Activated B cell treated with CpG ODN at 0.5 μM for 24 hours (primary cell): ENCODE results near the gene SNX9. TPM values are rescaled to one million over a fixed set of nuclear protein-coding genes. Genes with fewer than 3 reads are reported as not detected.

Experiments
- ATAC-seq: fragments of 200-7000 bp; cut with Tn5 transposase; one replicate; pipeline ENCODE4 v1.10.0; 2021; ENCODE audit warnings: low read depth, mild to moderate bottlenecking, moderate library complexity
- CTCF ChIA-PET: fragments of 350-600 bp; sonication (Branson Sonifier 250); formaldehyde crosslinking; loops from one replicate; lab custom pipeline; 2021; ENCODE audit warnings: antibody characterized with exemption; lab: Charles Lee
- POLR2A ChIA-PET: fragments of 350-600 bp; sonication (Branson Sonifier 250); formaldehyde crosslinking; loops from one replicate; lab custom pipeline; 2021; ENCODE audit warnings: antibody characterized with exemption; lab: Charles Lee
- DNase-seq: peaks from one replicate; pipeline ENCODE4 v3.0.0; 2022
- H3K27ac Mint-ChIP-seq: one replicate; pipeline ENCODE4 v1.8.0; 2020; ENCODE audit warnings: mixed read lengths
- H3K27me3 Mint-ChIP-seq: one replicate; pipeline ENCODE4 v1.8.0; 2021; ENCODE audit warnings: mixed read lengths
- H3K36me3 Mint-ChIP-seq: one replicate; pipeline ENCODE4 v1.8.0; 2021; ENCODE audit warnings: low read depth, mixed read lengths
- H3K4me1 Mint-ChIP-seq: one replicate; pipeline ENCODE4 v1.8.0; 2021; ENCODE audit warnings: mixed read lengths
- H3K4me3 Mint-ChIP-seq: one replicate; pipeline ENCODE4 v1.8.0; 2020; ENCODE audit warnings: mild to moderate bottlenecking, mixed read lengths
- H3K9me3 Mint-ChIP-seq: one replicate; pipeline ENCODE4 v1.8.0; 2020; ENCODE audit warnings: mixed read lengths
- intact Hi-C: fragments of 100-400 bp; cut with micrococcal nuclease; formaldehyde crosslinking; loops from one replicate; pipeline ENCODE4 v1.15.1; 2024
- total RNA-seq: library from RNA; stranded (reverse); gene quantifications from 2 replicates; pipeline ENCODE4 v1.2.3, GENCODE V29; 2022
- TF ChIP-seq, protein P1 (sequence below): fragments of 200-600 bp; IDR thresholded peaks from one replicate; pipeline ENCODE4 v1.8.0; 2022; ENCODE audit warnings: antibody characterized with exemption, mild to moderate bottlenecking

Gene SNX9
- total RNA-seq, 1 donor from 2014 or later = 40.0 TPM

DNA sequence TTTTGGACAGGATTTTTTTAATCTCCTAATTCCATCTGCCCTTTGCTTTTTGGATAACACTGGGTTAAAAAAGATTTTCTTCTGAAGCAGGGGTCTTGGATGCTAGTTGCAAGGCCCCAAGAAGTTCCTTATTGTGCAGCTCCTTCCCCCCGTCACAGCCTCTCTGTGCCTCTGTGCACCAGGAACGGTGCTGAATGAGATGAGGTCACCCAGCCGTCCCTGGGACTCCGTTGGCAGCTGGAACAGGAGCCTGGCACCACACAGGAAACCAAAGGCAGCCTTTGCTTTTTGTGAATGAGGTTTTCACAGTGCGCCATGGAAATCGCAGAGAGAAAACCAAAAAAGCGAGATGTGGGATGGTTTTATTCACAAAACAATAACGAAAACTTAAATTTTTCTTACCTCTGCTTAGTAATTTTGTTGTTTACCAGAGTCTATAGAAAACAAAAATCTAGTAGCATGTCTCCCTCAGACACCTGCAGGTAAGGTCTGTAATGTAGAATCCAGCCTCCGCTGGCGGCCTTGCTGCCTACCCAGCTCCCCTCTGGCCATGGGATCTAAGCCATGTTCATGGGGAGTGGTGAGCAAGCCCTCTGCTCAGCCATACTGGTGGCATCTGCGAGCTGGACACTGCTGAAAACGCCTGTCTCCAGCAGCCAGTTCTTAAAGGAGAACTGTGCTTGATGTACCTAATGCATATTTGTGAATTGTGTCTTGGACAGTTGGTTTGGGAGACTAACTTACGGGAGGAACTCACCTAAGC lies 118.2 kb downstream of the SNX9 start:
- H3K4me3 Mint-ChIP-seq = no peak overlapping the region
- no peak for ATAC-seq
- TF ChIP-seq, protein P1, sequence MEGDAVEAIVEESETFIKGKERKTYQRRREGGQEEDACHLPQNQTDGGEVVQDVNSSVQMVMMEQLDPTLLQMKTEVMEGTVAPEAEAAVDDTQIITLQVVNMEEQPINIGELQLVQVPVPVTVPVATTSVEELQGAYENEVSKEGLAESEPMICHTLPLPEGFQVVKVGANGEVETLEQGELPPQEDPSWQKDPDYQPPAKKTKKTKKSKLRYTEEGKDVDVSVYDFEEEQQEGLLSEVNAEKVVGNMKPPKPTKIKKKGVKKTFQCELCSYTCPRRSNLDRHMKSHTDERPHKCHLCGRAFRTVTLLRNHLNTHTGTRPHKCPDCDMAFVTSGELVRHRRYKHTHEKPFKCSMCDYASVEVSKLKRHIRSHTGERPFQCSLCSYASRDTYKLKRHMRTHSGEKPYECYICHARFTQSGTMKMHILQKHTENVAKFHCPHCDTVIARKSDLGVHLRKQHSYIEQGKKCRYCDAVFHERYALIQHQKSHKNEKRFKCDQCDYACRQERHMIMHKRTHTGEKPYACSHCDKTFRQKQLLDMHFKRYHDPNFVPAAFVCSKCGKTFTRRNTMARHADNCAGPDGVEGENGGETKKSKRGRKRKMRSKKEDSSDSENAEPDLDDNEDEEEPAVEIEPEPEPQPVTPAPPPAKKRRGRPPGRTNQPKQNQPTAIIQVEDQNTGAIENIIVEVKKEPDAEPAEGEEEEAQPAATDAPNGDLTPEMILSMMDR = no peak
- CTCF ChIA-PET = no interaction called here
- no peaks in the 10 kb centered on the region for H3K27me3 Mint-ChIP-seq
- peaks cover 92% of the 10 kb centered on the region for H3K36me3 Mint-ChIP-seq
- no peaks in the 10 kb centered on the region for H3K9me3 Mint-ChIP-seq
- no peak overlapping the region for H3K27ac Mint-ChIP-seq
- POLR2A ChIA-PET = no interaction called here
- peaks cover under 1% of the 10 kb centered on the region for H3K4me1 Mint-ChIP-seq
- intact Hi-C loops = no loop called here
- no peak for DNase-seq

DNA sequence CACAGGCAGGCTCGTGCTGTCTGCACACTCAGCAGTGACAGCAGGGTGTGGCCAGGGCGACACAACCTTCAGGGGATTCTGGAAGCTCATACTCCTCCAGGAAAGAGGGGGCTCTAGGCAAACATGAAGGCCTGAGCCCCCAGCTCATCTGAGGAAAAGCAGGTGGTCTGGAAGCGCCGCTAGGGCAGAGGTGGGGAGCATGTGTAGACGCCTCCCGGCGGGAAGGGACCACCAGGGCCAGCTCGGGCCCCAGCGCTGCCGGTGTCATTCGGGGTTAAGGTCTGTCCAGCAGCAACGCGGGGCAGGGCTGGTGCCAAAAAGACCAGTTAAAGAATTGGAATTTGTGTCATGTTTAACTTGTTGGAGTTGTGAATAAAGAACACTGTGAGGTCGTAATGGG lies 119.3 kb downstream of the SNX9 start:
- Mint-ChIP-seq H3K4me3 (no peak overlapping the region), H3K27ac (no peak overlapping the region), H3K4me1 (peaks cover 7% of the 10 kb centered on the region), H3K9me3 (no peaks in the 10 kb centered on the region), H3K36me3 (peaks cover 89% of the 10 kb centered on the region), H3K27me3 (no peaks in the 10 kb centered on the region)
- TF ChIP-seq, protein P1 = no peak
- CTCF ChIA-PET = no interaction called here
- ATAC-seq = no peak
- no peak for DNase-seq
- intact Hi-C loops = no loop called here
- POLR2A ChIA-PET = no interaction called here

DNA sequence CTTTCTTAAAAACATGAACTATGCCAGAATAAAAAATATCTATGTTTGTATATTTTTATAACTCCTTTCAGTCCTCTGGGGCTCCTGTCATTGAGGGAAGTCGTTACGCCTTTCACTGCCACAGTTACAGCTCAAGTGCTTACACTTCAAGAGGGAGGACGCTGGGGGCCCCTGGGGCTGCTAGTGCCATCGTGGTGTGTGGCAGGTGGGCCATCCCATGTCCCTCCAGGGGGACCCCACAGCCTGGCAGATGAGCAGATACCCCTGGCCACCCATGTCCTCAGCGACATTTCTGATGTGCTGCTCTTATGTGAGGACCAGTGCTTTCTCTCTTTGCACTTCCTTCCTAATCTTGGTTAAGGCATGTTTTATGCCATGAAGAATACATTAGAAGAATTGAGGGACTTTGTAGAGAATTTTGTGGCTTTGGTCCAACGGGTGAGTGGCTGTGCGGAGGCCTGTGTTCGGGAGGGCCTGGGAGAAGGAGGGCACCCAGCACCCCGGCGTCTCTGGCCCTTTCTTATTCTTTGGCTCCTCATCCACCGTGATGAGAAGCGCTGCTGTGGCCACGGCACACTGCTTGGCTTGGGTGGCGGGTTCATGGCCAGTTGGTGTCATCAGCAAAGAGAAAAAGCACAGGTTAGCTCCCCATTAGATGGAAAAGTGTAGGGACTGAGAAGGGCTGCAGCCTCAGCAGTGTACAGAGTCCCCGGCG lies 120.4 kb downstream of the SNX9 start:
- Mint-ChIP-seq H3K27me3 (no peaks in the 10 kb centered on the region), H3K27ac (no peak overlapping the region), H3K4me3 (no peak overlapping the region), H3K36me3 (peaks cover 80% of the 10 kb centered on the region), H3K4me1 (peaks cover 7% of the 10 kb centered on the region), H3K9me3 (no peaks in the 10 kb centered on the region)
- POLR2A ChIA-PET = no interaction called here
- TF ChIP-seq, protein P1 = no peak
- ATAC-seq (no peak), DNase-seq (no peak)
- CTCF ChIA-PET = no interaction called here
- intact Hi-C loops = no loop called here

GRCh38 chr6:157943964-157944283 lies 120.9 kb downstream of the SNX9 start:
- intact Hi-C loops = no loop called here
- Mint-ChIP-seq H3K4me1 (peaks cover 7% of the 10 kb centered on the region), H3K4me3 (no peak overlapping the region), H3K27me3 (no peaks in the 10 kb centered on the region), H3K27ac (no peak overlapping the region), H3K9me3 (peaks cover 4% of the 10 kb centered on the region), H3K36me3 (peaks cover 75% of the 10 kb centered on the region)
- CTCF ChIA-PET = no interaction called here
- POLR2A ChIA-PET = no interaction called here
- TF ChIP-seq, protein P1 = no peak
- DNase-seq (no peak), ATAC-seq (no peak)
